GM18870 (cell line): ENCODE measurements around the gene MRPL47.

Experiments used
- ATAC-seq: cut with Tn5 transposase; IDR thresholded peaks from one replicate; pipeline ENCODE4 v1.9.1; 2021; ENCODE audit warnings: moderate library complexity; ENCODE audit not compliant: unreplicated experiment

Gene MRPL47

GRCh38 chr3:179591313-179591712, 13.1 kb downstream of the MRPL47 start:
- ATAC-seq = no peak

- no peak for ATAC-seq
These were observed 13.8 kb downstream of the MRPL47 start for GRCh38 chr3:179590669-179591068.

GRCh38 chr3:179589143-179589542, 15.3 kb downstream of the MRPL47 start:
- ATAC-seq = peak; percentile 75

- no peak for ATAC-seq
These were observed 23.4 kb downstream of the MRPL47 start for GRCh38 chr3:179580992-179581391.

GRCh38 chr3:179565496-179565895, 38.9 kb downstream of the MRPL47 start:
- ATAC-seq = no peak

- ATAC-seq = peak; percentile 37
These were observed 41.1 kb downstream of the MRPL47 start for GRCh38 chr3:179563271-179563783.

- peak; percentile 97 for ATAC-seq
These were observed 41.7 kb downstream of the MRPL47 start, which contains the start of gene ACTL6A for GRCh38 chr3:179562591-179563270. ACTL6A (plus strand) TSS chr3:179562926; CDS start chr3:179563093, 167 bp downstream.

- no peak for ATAC-seq
These were observed 43.6 kb downstream of the MRPL47 start for GRCh38 chr3:179560791-179561190.

GRCh38 chr3:179558742-179559364, 45.6 kb downstream of the MRPL47 start:
- no peak for ATAC-seq

GRCh38 chr3:179551349-179552105, 52.9 kb downstream of the MRPL47 start:
- ATAC-seq = no peak

- ATAC-seq = no peak
These were observed 57.6 kb downstream of the MRPL47 start for GRCh38 chr3:179546814-179547241.

GRCh38 chr3:179544981-179545645, 59.3 kb downstream of the MRPL47 start:
- no peak for ATAC-seq

GRCh38 chr3:179542375-179542774, 62.1 kb downstream of the MRPL47 start:
- no peak for ATAC-seq

GRCh38 chr3:179541596-179541995, 62.8 kb downstream of the MRPL47 start:
- no peak for ATAC-seq

- ATAC-seq = no peak
These were observed 63.3 kb downstream of the MRPL47 start for GRCh38 chr3:179541094-179541493.
